SK-N-SH treated with all-trans-retinoic acid at 6 μM for 48 hours (cell line): ENCODE measurements around the gene ZNF276.

Source experiments
- ISL1 ChIP-seq: fragments of 250-450 bp; sonication (Bioruptor Pico); IDR thresholded peaks from 2 replicates; pipeline ENCODE4 v2.1.2; 2022; ENCODE audit warnings: mild to moderate bottlenecking, moderate library complexity
- RARB ChIP-seq: fragments of 250-450 bp; sonication (Bioruptor Pico); IDR thresholded peaks from 2 replicates; pipeline ENCODE4 v1.8.0; 2021; ENCODE audit warnings: mild to moderate bottlenecking, moderate library complexity
- TOX ChIP-seq: fragments of 250-450 bp; sonication (Bioruptor Pico); IDR thresholded peaks from 2 replicates; pipeline ENCODE4 v1.8.0; 2021; ENCODE audit warnings: mild to moderate bottlenecking, moderate library complexity, borderline replicate concordance
- ZC3H10 ChIP-seq: fragments of 250-450 bp; sonication (Bioruptor Pico); IDR thresholded peaks from 2 replicates; pipeline ENCODE4 v1.5.1; 2021; ENCODE audit warnings: mild to moderate bottlenecking, moderate library complexity
- ZFP30 ChIP-seq: fragments of 450-650 bp; formaldehyde crosslinking; IDR thresholded peaks from 2 replicates; pipeline ENCODE4 v1.5.0; 2022; ENCODE audit warnings: mild to moderate bottlenecking, moderate library complexity
- TF ChIP-seq, protein P1 (sequence below): fragments of 250-450 bp; sonication (Bioruptor Pico); IDR thresholded peaks from 2 replicates; pipeline ENCODE4 v1.8.0; 2020; ENCODE audit warnings: mild to moderate bottlenecking, moderate library complexity, borderline replicate concordance

DNA sequence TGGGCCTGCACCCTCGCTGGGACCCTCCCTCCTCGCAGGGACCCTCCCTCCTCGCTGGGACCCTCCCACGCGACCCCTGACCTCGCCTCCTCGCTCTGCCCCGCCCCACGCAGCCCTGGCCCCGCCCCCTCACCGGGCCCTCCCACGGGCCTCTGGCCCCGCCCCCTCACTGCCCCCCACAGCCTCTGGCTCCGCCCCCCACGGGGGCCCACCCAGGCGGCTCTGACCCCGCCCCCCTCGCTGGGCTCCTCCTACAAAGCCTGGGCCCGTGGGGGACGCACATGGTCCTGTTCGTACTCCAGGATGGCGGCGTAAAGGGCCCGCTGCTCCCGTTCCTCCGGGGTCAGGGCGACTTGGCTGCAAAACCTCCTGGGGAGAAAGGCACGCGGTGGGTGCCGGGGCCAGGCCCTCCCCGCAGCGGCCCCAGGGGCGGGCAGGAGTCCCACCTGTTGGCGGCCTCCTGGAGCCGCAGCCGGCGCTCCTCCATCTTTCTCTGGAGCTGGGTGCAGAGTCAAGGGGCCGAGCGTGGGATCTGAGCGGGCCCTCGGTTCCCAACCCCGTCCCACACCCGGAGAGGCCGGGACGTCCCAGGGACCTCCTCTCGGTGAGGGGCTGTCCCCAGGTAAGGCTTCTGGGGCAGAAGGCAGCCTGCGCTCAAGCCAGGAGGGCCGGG is 9.6 kb upstream of the ZNF276 start:
- TF ChIP-seq ZFP30 (CRISPR knock-in tag) (no peak), TOX (CRISPR knock-in tag) (no peak), RARB (CRISPR knock-in tag) (no peak), ISL1 (no peak), ZC3H10 (CRISPR knock-in tag) (no peak)
- TF ChIP-seq, protein P1, sequence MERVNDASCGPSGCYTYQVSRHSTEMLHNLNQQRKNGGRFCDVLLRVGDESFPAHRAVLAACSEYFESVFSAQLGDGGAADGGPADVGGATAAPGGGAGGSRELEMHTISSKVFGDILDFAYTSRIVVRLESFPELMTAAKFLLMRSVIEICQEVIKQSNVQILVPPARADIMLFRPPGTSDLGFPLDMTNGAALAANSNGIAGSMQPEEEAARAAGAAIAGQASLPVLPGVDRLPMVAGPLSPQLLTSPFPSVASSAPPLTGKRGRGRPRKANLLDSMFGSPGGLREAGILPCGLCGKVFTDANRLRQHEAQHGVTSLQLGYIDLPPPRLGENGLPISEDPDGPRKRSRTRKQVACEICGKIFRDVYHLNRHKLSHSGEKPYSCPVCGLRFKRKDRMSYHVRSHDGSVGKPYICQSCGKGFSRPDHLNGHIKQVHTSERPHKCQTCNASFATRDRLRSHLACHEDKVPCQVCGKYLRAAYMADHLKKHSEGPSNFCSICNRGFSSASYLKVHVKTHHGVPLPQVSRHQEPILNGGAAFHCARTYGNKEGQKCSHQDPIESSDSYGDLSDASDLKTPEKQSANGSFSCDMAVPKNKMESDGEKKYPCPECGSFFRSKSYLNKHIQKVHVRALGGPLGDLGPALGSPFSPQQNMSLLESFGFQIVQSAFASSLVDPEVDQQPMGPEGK (CRISPR knock-in tag): 0 out of 2 replicates have a peak, but pooled peaks have one; percentile 17
